ENCODE results near the gene SHISAL2A.

SHISAL2A gene

DNA sequence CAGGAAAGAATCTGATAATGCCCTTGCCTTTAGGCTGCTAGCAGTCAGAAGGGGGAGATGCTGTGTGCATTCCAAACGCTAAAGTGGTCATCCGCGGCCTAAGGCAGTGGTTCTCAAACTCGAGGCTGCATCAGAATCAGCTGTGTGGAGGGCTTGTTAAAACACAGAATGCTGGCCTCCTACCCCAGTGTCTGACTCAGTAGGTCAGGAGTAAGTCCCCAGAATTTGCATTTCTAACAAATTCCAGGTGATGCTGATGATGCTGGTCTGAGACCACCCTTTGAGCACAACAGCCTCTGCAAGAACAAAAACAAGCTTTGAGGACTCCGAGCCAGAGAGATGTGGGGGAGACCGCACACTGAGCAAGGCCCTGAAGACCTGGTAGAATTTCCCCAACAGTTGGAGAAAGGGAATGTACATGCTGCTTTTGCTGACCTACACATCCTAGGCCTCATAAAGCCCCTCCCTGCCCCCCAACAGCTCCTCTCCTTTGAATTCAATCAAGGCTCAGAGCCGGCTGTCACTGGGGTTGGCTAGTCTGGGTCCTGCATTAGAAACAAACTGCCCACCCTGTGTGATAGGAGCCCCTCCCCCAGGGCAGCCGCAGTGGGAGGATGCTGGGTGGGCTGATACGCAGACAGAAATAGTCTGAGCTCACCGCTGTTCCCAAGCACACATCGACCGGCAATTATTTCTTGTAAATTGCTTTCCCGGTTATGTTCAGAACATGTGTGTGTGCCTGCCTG lies 27.1 kb downstream of the SHISAL2A start:
- peak; percentile 20 for DNase-seq

DNA sequence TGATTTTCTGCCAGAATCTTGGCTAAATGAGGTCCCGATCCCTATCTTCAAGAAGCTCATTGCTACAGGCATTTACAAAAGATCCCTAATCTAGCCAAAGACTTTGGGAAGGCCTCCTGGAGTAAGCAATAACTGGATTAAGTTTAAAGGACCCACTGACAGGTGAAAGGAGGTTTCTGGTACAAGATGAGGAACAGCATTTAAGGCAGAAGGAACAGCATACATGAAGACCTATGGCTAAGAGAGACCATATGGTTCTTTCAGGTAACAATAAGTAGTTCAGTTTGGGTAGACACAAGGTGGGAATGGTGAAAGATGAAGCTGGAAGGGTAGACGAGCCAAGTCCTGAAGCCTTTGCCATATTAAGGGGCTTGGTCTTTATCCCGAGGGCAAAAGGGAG lies 27.8 kb downstream of the SHISAL2A start:
- DNase-seq: no peak

DNA sequence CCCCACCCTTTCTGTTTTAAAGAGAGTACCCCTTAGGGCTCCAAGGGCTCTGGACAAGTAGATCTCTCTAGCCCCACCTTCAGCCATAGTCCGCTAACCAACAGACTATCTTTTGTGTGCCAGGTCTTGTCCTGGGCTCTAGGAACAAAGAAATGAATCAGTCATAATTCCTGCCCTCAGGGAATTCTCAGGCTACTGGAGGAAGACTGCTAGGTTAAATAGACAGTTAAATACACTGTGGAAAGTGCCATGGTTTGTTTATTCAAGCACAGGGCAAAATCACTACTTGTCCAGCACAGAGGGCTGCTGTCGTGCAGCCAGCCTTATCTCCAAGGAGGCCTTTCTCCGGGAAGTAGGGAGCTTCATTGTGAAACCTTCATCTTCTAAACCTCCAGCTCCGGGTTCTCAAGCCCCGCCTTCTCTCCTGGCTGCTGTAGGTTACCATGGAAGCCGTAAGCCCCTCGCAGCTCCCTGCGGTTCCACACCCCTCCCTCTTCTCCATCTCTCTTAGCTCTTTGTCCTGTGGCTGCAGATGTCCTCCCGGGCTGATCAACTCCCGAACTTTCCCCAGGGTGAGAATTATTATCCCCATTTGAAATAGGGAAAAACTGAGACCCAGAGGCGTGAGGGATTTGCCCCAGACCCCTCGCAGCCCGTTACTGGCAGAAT lies 29.8 kb downstream of the SHISAL2A start:
- peak; percentile 58 for DNase-seq

DNA sequence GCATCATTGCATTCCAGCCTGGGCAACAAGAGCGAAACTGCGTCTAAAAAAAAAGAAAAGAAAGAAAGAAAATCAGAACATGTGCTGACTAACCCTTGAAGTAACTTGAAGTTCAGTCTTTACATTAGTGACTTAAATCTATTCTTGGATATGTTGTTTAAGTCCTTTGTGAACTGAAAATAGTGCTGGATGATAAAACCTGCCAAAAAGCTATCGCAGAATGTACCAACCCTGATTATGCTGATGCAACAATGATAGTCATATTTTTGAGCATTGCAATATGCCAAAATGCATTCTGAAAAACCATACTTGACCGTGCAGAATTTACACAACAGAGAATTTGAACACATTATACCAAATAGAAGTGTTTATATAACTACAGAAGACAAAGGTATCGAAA lies 30.7 kb downstream of the SHISAL2A start:
- no peak for DNase-seq

DNA sequence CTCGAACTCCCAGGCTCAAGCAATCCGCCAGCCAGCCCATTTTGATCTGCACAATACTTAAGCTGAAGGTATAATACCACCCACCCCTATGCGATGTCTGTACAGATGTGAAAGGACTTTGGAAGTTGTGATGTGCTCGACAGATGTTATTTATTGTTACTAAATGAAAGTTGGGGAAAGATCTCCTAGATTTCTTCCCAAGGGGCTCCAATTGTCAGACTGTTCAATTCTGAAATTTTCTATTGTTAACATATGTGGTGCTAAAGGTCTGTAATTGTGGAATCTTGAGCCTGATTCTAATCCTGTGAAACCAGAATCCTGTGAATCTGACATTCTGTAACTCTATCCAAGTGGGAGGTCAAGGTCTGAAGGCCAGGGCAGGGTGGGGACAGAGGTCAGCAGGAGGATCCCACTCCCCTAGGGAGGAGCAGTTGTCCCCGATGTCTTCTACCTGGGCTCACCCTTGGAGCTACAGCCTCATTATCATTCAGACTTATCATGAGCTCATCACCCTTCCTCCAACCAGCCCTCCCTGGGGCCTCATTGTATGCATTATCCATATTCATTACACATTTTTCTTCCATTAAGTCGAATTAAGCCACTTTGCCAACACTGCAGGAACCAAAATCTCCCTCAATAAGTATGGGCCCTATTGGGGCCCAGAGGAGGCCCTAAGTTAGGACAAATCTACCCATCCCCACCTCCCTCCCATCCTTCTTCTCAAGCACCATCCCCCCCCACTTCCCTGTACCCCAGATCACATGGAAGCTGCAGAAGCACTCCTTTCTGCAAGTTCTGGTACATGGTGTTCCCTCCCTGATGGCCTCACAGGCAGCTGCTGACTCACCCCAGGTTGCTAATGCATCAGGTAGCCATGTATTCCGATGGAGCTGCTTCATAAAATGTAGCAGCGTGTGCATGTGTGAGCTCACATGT lies 32.3 kb downstream of the SHISAL2A start:
- no peak for DNase-seq

DNA sequence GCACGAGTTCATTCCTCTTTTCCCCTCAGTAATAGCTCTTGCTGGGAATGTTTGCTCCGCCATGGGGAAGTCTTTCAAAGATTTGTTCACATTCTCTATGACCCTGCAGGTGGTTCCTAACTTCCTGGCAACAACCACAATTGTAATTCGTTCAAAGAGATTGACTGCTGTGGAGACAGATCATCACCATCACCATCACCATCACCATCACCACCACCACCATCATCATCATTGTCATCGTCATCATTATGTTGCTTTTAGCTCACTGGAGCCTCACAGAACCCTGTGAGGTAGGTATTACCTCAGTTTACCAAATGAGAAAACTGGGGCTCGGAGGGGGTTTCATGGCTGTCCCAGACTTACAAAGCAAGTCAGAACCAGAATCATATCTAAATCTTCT lies 34.3 kb downstream of the SHISAL2A start:
- DNase-seq: no peak

DNA sequence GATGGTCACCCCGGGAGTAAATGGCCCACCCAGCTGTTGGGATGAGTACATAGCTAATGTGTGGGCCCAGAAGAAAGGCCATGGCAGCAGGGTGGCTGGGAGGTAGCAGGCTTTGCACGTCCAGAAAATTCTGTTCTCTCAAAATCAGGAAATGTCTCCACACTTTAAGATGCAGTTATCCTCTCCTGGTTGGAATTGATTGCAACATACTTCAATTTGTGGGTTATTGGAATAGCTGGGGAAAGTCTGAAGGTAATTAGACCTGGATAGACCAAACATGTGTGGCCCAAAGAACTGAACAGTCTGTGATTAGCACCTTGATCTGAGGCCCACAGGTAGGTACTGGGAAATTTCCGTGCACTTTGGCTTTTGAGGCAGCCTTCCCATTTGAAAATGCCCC lies 35.0 kb downstream of the SHISAL2A start:
- no peak for DNase-seq

DNA sequence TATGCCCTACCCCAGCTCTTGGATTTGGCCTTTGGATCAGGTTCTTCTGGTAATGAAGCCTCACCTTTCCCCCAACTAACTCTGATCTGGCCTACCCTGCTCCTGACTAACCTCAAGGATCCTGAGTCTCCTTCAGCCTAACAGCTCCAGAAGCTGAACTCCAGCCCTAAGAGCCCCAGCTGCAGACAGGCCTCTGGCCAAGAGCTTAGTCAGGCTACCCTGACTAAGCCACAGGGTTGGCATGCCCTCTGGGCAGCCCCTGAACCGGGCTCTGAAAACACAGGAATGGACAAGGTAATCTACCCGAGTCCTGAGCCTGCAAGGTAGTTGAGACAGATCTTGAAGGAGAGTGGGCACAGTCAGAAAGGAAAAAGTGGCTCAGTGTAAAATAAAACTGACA lies 35.7 kb downstream of the SHISAL2A start:
- peak; percentile 18 for DNase-seq

DNA sequence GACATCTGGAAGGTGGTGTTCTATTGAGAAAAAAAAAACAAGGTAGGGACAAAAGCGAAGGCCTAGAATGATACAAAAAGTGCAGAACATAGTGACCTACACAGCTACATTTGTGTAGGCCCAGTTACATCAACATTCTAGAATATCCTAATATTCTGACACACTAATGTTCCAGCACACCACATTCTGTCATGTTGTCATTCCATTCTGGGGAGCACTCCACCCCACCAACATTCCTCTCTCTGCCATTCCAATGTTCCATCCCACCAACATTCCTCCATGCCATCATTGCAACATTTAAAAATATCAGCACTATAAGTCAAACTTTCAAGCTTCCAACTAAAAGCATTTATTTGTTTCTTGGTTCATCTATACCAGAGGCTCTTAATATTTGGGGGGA lies 36.7 kb downstream of the SHISAL2A start:
- DNase-seq: peak; percentile 91

DNA sequence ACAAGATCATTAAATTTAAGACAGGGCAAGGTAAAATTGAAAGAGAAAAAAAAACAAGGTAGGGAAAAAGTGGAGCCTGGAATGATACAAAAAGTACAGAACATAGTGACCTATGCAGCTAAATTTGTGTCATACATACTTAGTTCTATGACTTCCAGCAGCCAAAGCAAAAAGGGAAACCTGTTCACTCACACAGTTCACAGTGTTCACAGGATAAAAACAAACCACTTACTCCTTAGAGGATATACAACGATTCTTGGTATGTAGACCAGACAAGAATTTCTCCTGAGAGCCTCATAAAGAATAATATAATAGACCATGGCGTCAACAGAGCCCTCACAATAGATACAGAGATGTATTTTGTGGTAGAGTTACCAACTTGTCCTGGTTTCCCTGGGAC lies 37.6 kb downstream of the SHISAL2A start:
- peak; percentile 66 for DNase-seq

DNA sequence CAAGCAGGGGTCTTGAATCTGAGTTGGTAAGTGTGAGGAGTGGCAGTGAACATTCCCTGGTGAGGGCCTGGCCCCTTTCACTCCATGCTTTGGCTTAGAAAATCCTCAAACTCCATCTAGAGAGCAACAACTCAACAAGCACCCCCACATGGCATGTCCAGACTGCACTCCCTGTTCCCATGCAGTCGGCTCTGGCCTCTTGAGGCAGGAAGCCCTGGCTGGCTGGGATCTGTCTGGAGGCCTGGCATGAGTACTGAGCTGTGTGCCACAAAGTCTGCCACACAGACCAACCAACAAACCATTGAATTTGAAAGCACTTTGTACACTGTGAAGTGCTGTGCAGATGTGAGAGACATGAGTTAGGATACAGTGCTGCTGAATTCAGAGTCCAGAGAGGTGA lies 40.0 kb downstream of the SHISAL2A start:
- no peak for DNase-seq

DNA sequence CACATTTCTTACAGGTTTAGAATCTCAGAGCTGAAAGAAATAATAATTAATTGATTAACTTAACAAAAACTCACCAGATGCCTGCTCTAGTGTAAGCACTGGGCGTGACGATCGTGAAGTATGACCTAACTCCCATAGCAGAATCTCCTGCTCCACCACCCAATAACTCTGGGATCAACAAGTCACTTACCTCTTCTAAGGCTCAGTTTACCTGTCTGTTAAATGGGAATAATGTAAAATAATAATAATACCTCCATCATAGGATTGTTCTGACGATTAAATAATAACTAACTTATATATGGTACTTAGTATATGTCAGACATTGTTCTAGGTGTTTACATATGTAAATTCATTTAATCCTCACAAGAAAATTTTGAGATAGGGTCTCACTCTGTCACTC lies 40.5 kb downstream of the SHISAL2A start:
- DNase-seq: no peak

DNA sequence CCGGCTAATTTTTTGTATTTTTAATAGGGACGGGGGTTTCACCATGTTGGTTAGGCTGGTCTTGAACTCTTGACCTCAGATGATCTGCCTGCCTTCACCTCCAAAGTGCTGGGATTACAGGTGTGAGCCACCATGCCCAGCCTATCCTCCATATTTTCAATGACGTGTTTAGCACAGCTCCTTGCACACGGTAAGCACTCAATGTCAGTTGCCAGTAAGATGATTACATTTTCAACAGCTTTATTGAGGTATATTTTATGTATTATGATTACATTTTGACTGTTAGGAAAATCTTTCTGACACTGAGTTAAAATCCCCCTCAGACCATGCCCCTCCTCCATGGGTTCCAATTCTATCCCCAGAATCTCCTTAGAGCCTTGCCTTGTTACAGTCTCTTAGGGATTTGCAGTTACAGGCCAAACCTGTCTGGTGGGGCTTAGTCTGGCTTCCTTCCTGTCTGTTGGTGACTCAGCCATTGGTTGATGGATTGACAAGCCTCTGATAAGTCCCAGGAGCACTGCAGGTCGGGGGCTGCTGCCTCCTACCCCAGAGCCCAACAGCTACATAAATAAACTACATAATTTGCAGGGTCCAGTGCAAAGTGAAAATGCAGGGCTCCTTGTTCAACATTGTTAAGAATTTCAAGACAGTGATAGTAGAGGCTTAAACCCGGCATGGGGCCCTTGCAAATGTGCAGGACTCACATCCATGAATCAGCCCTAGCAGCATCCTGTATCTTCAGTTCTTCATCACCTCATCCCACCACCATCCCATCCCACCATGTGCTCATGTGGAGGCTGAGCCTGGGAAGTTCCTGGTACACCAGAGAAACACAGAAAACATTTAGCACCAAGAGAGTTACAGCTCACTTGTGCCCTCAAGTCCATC lies 41.8 kb downstream of the SHISAL2A start:
- peak; percentile 28 for DNase-seq

DNA sequence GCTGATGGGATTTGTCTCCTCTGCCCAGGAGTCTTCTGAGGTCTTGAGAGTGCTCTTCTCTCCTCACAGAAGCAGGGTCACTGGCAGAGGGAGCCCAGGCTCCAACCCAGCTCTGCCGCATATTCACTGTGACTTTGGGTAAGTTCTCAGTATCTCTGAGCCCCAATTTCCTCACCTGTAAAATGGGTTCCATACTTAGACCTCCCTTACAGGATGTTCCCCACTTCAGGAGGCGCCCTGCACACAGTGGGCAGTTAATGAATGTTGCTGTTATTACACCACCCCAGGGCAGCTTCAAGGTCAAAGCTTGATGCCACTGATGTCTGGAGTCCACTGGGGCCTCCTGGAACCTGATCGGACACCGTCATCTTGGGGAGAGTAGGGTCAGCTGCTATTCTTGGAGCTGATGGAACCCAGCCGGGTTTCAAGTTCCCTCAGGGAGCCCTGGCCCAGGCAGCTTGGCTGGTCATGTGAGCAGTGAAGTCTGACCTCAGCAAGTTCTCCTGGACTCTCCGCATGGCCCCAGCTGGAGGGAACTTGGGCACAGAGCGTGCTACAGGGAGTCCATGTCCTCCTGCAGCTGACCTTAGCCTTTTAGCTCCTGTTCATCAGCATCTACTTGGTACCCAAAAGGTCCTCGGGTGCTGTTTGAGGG lies 43.4 kb downstream of the SHISAL2A start:
- no peak for DNase-seq

DNA sequence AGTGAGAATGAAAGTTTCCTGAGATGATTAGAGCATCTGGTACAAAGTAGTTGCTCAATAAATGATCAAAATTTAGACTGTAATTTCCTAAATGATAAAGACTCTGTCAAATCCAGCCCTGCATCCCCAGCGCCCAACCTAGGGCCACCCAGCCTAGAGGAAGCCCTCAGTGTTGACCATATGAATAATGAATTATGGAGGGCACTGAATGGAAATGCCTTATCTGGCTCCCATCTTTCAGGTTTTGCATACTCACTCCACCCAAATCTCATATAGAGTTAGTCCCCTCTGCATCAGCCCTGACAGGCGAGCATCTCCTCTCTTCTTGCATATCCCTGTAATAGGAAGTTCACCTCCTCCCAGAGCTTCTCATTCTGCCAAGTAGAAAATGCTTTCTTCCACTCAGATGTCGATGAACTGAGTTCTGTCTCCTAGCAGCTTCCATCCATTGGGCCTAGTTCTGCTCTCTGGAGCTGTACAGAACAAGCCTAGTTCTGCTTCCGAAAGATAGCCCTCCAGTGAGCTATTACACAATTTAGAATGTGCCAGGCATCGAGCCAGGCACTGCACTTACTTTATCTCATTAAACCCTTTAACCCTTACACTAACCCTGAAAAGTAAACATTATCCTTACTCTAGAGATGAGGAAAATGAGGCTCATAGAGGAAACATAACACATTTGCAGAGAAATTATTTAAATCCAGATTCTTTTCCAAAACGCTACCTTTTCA lies 44.3 kb downstream of the SHISAL2A start:
- DNase-seq: no peak

DNA sequence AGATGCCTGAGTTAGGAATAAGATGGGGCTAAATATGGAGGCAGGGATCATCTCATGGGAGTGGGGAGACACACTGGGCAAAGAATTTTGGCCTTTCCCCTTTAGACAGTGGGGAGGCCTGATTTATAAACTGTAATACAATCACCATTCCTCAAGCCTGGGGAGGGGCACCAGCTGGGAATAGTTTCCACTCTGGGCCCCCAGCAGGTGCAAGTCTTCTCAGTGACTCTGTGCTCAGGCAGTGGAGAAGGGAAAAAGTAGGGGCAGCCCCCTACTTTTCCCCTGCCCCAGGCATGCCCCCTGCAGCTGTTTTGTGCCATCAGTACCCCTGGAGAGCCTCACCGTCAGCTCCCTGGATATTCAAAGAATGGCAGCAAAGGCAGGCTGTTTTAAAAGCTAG lies 46.1 kb downstream of the SHISAL2A start:
- no peak for DNase-seq

DNA sequence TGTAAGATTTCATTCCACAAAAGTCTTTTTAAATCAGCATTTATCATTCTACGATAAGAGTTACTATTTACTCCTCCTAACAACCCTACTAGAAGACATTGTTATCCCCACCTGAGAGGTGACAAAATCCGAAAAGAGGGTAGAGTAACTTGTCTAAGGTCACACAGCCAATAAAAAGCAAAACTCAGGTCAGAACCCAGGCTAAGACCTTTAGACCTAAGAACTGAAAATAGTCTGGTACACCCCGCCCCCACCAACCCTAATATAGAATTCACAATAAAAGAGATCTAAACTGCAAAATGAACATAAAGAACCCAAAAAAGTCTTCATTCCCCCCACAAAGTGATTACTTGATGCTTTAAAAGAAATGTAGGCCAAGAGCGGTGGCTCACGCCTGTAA lies 46.5 kb downstream of the SHISAL2A start:
- DNase-seq: no peak

DNA sequence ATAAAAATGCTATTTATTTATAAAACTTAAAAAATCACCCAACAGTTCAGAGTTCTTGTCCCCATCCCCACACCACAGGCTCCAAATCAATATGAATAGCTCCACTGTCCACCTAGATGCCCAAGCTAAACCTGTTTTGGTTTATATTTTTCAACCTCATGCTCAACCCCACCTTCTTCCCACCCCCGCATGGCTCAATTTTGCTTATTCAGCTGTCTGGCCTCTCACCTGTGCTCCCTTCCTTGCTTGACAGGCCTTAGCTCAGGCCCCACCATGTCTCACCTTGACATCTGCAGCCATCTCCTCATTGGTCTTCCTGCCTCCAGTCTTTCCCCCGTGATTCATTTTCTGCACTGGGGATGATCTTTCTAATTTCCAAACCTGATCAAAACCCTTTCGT lies 47.4 kb downstream of the SHISAL2A start:
- no peak for DNase-seq

DNA sequence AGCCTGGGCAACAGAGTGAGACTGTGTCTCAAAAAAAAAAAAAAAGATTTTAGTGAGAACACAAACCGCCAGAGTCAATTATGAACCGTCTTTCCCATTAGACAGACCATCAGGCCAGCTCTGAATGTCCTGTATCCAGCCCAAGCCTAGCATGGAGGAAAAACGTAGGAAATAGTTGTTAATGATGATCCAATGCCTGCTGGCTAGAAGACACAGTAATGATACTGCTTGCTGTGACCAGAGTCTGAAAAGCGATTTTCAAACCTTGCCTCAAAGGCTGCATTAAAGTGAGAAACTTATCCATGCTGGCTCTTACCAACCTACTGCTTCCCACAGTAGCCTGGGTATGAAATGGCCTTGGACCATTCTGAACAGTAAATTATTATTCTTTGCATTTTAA lies 48.2 kb downstream of the SHISAL2A start:
- DNase-seq: no peak

DNA sequence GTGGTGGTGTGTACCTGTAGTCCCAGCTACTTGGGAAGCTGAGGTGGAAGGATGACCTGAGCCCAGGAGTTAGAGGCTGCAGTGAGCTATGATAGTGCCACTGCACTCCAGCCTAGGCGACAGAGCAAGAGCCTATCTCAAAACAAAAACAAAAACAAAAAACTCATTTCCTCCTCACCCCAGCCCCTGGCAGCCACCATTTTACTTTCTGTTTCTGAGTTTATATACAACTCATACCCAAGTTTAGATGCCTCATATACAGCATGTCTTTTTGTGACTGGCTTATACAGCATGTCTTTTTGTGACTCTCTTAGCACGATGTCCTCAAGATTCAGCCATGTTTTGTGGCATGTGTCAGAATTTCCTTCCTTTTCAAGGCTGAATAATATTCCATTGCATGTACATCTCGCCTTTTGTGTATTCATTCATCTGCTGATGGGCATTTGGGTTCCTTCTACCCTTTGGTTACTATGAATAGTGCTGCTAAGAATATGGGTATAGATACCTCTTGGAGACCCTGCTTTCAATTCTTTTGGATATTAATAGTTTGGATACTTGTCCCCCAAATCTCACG lies 50.5 kb downstream of the SHISAL2A start:
- no peak for DNase-seq

DNA sequence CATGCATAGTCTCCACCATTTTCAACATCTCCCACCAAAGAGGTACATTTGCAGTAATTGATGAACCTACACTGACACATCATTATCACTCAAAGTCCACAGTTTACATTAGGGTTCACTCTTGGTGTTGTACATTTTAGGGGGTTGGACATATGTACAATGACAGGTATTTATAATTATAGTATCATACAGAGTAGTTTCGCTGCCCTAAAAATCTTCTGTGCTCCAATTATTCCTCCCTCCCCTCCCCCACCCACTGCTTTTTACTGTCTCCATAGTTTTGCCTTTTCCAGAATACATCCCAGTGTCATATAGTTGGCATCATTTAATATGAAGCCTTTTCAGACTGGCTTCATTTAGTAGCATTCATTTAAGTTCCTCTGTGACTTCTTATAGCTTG lies 51.6 kb downstream of the SHISAL2A start:
- DNase-seq: no peak

Data from fibroblast of skin of scalp (primary cell).